ENCODE results near the gene DUSP14. TPM values are rescaled to one million over a fixed set of nuclear protein-coding genes. Genes with fewer than 3 reads are reported as not detected.

Gene DUSP14
- total RNA-seq, 1 donor from 2014 or later, result 17.3 TPM

DNA sequence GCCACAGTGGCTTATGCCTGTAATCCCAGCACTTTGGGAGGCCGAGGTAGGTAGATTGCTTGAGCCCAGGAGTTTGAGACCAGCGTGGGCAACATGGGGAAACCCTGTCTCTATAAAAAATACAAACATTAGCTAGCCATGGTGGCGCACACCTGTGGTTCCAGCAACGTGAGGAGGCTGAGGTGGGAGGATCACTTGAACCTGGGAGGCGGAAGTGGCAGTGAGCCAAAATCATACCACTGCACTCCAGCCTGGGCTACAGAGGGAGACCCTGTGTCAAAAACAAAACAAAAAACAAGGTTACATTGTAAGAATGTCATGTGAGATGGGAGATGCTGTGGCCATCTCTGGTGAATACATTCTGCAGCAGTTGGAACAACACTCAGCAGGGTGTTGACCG lies 13.5 kb downstream of the DUSP14 start:
- H3K36me3 ChIP-seq, result no peaks in the 10 kb centered on the region
- no peak for DNase-seq (ENCODE audit: low spot score)
- Mint-ChIP-seq H3K9me3 (no peaks in the 10 kb centered on the region), H3K36me3 (peaks cover 4% of the 10 kb centered on the region), H3K27ac (no peak overlapping the region), H3K4me3 (no peak overlapping the region), H3K27me3 (ENCODE audit: insufficient read depth, low read depth) (peaks cover 3% of the 10 kb centered on the region), H3K4me1 (peaks cover 12% of the 10 kb centered on the region)
- peaks cover 5% of the 10 kb centered on the region for H4K20me1 ChIP-seq (ENCODE audit: low read depth)
- no peak overlapping the region for H3K27ac ChIP-seq
- H3F3A ChIP-seq (ENCODE audit: low read depth), result peaks cover 7% of the 10 kb centered on the region
- H2AFZ ChIP-seq (replicated peaks), result no peak overlapping the region
- peaks cover 4% of the 10 kb centered on the region for H3K4me1 ChIP-seq
- H3K4me3 ChIP-seq, result no peak overlapping the region
- no peaks in the 10 kb centered on the region for H3K27me3 ChIP-seq
- peaks cover 49% of the 10 kb centered on the region for H3K79me2 ChIP-seq (ENCODE audit: low read depth)
- H3K9ac ChIP-seq, result no peak overlapping the region
- H3K9me3 ChIP-seq (ENCODE audit: low read depth), result no peaks in the 10 kb centered on the region
- TF ChIP-seq EZH2 (IDR thresholded peaks at IDR 0.05), result no peak
- TF ChIP-seq EZH2phosphoT487 (IDR thresholded peaks at IDR 0.05), result no peak
- TF ChIP-seq CTCF (IDR thresholded peaks at IDR 0.05), result no peak
- H3K4me2 ChIP-seq, result no peak overlapping the region

DNA sequence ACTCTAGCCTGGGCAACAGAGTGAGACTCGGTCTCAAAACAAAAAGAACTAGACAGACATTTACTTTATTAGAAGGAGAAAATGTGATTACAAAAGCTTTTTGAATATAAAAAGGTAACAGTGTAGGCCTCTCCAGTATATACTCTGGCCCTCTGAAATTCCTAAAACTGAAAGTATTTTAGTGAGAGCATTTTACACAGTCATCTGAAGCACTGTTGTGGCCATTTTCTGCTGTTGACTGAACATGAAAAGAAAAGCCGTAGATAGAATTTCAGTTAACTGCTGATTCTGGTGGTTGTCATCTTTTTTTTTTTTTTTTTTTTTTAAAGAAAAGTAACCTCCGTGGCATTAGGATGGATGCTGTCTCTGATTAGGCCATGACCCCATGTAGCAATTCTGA lies 15.6 kb downstream of the DUSP14 start:
- Histone ChIP-seq H3K79me2 (ENCODE audit: low read depth) (peaks cover 41% of the 10 kb centered on the region), H3K4me2 (no peak overlapping the region), H2AFZ (replicated peaks) (no peak overlapping the region), H3K9me3 (ENCODE audit: low read depth) (no peaks in the 10 kb centered on the region), H3K27me3 (no peaks in the 10 kb centered on the region), H3K4me1 (peaks cover 4% of the 10 kb centered on the region), H3K9ac (no peak overlapping the region), H3K36me3 (no peaks in the 10 kb centered on the region), H3F3A (ENCODE audit: low read depth) (peaks cover 7% of the 10 kb centered on the region), H3K4me3 (no peak overlapping the region), H3K27ac (no peak overlapping the region), H4K20me1 (ENCODE audit: low read depth) (peaks cover 5% of the 10 kb centered on the region)
- Mint-ChIP-seq H3K36me3 (peaks cover 7% of the 10 kb centered on the region), H3K4me3 (no peak overlapping the region), H3K27ac (no peak overlapping the region), H3K4me1 (peaks cover 12% of the 10 kb centered on the region), H3K9me3 (no peaks in the 10 kb centered on the region), H3K27me3 (ENCODE audit: insufficient read depth, low read depth) (peaks cover 3% of the 10 kb centered on the region)
- DNase-seq (ENCODE audit: low spot score), result no peak
- no peak for TF ChIP-seq EZH2 (IDR thresholded peaks at IDR 0.05)
- TF ChIP-seq CTCF (IDR thresholded peaks at IDR 0.05), result no peak
- TF ChIP-seq EZH2phosphoT487 (IDR thresholded peaks at IDR 0.05), result no peak

- Histone ChIP-seq H4K20me1 (ENCODE audit: low read depth) (peaks cover 5% of the 10 kb centered on the region), H2AFZ (replicated peaks) (no peak overlapping the region), H3K27me3 (no peaks in the 10 kb centered on the region), H3K4me3 (no peak overlapping the region), H3K9me3 (ENCODE audit: low read depth) (no peaks in the 10 kb centered on the region), H3K9ac (no peak overlapping the region), H3K4me1 (peaks cover 4% of the 10 kb centered on the region), H3K4me2 (no peak overlapping the region), H3K27ac (no peak overlapping the region), H3K36me3 (no peaks in the 10 kb centered on the region), H3K79me2 (ENCODE audit: low read depth) (peaks cover 29% of the 10 kb centered on the region), H3F3A (ENCODE audit: low read depth) (peaks cover 7% of the 10 kb centered on the region)
- Mint-ChIP-seq H3K36me3 (peaks cover 3% of the 10 kb centered on the region), H3K27ac (peak overlapping the region; percentile 75), H3K4me1 (peaks cover 12% of the 10 kb centered on the region), H3K4me3 (no peak overlapping the region), H3K9me3 (no peaks in the 10 kb centered on the region), H3K27me3 (ENCODE audit: insufficient read depth, low read depth) (peaks cover 3% of the 10 kb centered on the region)
- TF ChIP-seq CTCF (IDR thresholded peaks at IDR 0.05) (peak; percentile 61), EZH2phosphoT487 (IDR thresholded peaks at IDR 0.05) (no peak)
- peak; percentile 77 for DNase-seq (ENCODE audit: low spot score)
These were observed 17.0 kb downstream of the DUSP14 start for GRCh38 chr17:37506678-37507077.
